GM18868 (cell line): ENCODE measurements around the gene C17orf113.
A peak's percentile ranks its signal among the peaks of the same experiment; 100 is the strongest.
"Not testable (repeated sequence)": the region's sequence is repeated elsewhere in the genome, so short reads cannot be mapped to it uniquely, and the experiment has no call there.

ENCODE experiments used
- ATAC-seq: cut with Tn5 transposase; IDR thresholded peaks from one replicate; pipeline ENCODE4 v1.9.1; 2021; ENCODE audit warnings: mild to moderate bottlenecking, moderate library complexity; ENCODE audit not compliant: unreplicated experiment

Gene C17orf113

DNA sequence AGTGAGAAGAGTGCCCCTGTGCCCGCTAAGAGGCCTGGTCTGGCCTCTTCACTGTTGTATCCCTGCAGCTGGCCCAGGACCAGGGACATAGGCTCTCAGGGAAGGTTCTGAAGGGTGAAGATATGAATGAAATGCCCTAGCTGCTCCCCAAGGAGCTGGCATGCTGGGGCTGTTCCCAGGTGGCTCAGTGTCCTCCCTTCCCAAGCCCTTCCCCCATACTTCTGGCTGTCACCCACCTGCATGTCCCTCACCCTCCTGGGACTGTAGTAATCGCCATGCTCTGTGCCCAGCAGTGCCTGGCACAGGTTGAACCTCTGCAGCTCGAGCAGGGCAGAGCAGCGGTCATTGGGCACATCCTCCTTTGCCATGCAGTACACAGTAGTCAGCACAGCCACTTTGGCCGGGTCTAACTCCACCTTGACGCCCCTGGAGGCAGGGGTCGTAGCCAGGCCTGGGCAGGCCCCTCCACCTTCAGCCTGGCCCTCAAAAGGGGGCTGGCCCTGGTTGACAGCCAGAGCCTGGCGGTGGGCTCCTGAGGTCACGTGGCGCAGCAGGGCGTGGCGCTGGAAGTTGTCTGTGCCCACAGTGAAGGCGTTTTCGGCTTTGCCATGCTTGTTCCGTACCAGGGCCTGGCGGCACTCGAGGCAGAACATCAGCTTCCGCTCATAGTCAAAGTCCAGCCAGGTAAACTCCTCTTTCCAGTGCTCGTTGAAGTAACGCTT, 7.6 kb downstream of the C17orf113 start:
- no peak for ATAC-seq

DNA sequence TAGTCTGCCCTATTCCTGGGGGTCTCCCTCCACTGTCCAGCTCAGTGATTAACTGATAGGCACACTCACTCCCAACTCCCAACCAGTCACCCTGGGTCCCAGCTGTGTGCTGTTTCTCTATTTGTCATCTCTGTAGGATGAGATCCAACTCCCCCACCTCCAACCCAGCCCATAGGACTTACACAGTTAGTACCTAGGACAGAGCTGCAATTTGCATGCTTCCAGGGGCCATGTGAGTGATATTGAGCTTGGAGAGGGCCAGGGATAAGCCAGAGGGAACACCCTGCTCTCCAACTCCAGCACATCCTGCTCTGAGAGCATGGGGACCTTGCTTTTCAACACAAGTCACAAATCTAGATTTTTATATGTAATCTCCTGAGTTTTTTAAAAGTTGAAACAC, 8.8 kb downstream of the C17orf113 start:
- no peak for ATAC-seq

DNA sequence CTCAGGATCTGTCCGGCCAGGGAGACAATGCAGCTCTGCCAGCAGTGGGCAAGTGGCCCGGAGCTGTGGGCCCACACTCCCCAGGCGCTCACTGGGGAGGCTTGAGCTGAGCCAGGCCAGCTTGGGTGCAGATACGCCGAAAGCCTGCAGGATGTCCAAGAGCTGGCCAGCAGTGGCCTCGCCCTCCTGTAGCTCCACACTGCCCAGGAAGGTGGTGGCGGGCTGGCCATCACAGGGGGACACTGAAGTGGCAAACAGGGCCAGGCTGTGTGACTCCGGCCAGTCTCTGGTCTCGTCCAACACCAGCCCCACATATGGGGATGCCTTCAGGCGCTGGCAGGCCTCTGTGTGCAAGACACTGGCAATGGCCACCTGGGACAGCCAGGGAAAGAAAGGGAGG, 9.6 kb downstream of the C17orf113 start:
- no peak for ATAC-seq

DNA sequence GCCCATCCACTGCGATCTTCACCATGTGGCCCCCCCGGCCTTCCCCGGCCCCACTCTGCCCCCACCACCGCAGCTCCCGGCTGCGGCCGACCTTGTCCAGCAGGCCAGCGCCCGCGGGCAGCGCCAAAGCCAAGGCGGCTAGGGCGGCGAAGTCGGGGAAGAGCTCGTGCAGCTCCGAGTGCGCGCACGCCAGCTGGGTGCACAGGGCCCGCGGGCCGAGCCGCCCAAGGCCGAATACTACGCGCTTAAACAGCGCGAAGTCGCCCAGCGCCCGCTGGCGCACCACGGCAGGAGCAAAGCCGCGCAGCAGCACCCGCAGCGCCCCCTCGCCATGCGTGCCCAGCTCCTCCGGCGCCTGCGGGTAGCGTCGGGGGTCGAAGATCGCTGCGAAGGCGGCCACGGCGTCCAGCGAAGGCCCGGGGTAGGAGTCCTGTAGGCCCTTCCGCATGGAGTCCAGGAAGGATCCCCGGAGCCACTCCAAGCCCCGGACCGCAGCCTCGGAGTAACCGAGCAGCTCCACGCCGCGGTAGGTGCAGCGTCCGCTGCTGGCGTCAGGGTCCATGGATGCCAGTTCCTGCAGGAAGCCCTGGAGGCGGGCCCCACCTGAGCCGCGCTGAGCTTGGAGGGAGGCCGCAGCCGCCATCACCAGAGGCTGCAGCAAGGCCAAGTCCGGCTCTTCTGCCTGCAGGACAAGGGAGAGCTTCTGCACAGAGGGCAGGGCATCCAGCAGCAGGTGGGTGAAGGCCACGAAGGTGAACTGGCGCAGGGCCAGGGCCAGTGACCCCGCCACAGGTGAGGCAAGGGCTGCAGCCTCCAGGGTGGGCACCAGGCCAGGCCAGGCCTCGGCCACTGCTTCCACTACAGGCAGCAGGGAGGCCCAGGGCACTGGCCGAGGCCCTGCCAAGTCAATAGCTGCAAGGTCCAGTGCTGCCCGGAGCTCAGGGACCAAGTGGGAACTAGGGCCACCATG, 10.3 kb downstream of the C17orf113 start:
- no peak for ATAC-seq

DNA sequence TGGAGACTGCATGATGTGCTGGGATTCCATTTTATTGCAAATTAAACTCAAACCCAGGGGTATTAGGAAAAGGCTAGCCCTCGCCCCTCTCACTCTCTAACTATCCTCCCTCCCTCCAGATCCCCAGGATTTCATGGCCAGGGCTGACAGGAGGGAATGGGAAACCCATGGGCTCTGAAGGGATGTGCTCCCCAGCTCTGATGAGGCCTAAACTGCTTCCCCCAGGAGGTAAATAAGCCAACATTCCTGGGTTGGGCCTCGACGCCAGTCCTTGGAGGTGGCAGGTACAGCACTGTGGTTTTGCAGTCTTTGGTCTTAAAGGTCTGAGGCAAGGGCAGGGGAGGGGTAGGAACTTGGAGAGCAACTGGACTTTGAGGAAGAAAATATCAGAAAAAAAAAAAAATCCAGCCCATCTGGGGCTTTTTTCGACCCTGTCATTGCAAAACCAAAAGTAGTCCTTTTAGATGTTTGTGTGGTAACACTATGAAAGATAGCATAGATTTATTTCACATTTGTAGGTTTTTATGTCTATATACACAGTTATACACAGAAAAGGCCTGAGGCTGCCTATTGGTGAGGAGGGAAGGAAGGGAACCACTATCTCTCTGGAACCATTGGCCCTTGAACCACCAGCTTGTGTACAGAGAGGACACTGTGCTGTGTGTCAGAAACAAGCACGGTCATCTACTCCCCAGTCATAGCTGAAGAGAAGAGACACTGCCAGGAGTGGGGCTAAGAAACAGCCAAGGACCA, 12.0 kb downstream of the C17orf113 start:
- ATAC-seq, result no peak

DNA sequence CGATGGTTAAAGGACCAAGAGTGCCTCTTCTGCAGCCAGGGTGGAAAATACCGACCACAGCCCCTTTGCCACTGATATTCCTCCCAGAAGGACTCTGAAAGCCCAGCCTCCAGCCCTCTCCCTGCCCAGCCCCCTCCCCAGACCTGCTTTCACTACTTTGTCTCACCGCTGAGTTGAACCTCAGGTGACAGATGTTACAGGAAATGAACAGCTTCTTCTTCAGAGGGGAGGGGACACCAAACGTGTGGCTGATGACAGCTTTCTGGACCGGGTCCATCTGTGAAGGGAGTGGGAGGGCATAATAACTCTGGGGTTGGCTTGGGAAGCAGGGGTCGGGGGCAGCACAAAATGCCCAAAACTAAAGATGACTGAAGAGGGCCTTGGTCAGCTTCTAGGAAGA, 16.3 kb downstream of the C17orf113 start:
- no peak for ATAC-seq

DNA sequence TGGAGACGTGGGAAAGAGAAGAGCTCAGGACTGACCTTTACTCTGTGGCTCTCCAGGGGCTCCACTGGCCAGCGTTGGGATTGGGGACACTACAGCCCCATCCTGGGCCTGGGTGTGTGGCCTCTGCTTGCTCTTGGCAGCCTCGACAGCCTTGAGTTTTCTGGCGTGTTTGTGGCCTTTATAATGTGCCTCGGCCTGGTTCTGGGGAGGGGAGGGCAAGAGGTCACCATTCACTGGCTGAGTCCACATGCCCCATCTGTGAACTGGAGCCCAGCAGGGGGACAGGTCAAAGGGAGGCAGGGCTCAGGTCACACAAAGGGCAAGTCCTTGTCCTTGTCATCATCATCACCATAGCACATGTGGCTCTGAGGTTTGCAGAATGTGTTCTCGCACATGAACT, 18.8 kb downstream of the C17orf113 start:
- no peak for ATAC-seq

DNA sequence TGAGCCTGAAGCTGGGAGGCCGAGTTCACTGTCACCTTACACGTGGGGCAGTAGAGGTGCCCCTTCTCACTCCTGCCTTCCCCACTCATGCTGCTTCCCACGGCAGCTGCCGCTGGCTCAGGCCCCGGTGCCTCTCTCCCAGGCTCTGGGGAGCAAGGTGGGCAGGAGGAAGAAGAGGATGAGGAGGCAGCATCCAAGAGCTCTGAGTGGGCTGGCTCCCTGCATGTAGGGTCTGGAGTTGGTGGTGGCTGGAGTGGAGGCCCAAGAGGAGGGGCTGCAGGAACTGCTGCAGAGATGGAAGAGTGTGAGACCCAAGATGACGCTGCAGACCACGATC, 21.6 kb downstream of the C17orf113 start:
- no peak for ATAC-seq

DNA sequence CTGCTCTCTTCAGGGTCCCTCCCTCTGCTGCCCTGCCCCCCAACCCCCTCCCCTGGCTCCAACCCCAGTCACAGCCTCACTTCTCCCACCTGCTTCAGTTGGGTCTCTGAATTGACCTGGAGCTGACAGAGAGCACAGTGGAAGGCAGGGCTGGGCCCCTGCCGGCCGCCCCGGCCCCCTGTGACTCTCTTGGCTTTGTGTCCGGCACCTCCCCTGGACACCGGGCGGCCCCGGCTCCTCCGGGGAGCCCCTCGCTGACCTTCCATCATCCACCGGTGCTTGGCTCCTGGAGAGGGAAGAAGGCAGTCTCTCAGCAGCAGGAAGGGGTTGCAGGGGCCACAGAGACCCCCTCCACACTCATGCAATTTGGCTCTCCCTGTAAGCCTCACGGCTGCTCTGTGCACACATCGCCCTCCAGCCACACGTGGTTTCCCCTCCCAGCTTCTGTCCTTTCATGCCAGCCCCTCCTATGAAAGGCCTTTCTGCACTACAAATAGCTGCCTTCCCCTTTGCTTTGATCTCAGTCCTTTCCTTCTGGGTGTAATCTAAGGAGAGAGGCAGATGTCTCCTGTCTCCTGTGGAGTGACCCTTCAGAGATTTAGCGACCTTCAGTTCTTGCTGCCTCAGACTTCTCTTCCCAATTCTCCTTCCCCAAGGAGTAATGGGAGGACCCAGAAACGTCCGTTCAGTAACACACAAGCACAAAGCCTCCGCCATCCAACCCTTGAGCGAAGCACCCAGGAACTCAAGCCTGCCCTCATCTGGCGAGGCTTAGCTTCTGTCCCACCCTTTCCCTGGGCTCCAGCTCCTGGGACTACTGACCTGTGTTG, 22.2 kb downstream of the C17orf113 start:
- no peak for ATAC-seq

DNA sequence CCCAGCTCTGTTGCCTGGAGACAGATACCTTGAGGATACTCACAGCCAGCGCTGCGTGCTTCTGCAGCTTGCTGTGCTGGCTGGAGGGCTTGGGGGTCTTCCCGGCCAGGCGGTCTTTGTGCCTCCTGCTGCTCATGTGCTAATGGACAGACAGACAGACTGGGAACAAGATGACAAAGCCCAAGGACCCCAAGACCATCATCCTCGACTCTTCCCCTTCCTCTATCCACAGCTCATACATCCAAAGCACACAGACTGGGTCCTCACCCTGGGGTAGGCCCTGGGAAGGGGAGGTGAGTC, 22.9 kb downstream of the C17orf113 start:
- ATAC-seq, result no peak

DNA sequence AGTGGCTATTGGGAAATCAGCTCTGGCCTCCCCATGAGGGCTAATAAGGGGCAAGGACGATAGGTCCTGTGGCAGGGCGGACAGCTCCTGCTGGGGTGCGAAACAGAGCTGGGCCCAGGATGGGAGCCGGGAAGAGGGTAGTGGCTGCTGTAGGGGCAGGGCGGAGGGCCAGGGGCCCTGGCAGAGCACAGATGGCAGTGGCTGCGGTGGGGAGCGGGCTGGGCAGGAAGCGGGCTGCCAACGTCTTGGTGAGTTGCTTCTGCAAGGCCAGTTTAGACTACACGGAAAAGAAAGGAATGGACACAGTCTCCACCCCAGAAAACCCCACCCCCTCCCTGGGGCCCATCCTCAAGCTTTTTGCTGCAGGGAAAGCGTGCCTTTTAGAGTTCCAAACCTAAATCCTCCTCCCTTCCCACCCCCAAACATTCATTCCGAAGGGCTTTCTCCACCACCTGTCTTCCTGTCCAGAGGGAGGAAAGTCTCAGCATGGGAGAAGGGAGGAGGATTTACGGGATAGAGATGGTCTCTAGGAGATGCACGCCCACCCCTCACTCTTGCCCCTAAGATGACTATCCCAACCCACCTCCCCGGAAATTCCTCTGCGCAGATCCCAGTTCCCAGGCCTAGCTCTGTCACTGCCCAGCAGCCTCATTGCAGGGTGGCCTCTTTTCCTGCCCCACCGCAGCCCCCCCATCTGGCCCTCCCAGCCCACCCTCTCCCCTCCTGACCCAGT, 23.4 kb downstream of the C17orf113 start:
- no peak for ATAC-seq

DNA sequence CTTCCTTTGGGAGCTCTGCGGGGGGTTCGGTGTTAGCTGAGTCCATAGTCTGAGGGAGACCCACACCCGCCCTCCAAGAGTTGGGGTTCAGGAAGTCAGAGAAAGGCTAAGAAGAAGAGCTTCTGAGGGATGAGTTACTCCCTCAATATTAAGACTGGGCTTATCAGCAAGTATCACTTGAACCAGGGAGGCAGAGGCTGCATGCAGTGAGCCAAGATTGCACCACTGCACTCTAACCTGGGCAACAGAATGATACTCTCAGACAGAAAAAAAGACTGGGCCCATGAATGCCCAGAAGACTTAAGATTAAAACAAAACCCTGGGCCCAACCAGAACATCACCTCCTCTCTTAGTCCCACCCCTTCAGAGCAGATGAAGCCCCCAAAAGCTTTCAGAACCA, 24.5 kb downstream of the C17orf113 start:
- ATAC-seq, result no peak

DNA sequence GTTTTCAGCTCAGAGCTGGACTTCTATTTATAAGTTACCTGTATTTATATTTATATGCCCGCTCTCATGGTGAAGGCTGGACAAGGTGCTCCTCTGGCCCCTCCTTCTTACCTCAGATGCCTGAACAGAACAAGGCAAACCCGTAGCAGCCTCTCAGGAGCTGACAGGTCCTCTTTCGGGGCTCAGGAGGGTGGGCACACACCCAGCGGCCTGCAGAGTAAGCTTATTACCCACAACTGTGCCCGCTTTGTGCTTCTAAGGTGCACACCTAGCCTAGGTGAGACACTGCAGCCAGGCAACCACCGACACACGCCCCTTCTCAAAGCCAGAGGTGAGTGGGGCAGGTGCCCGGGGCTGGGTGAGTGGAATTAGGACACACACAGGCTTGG, 25.2 kb downstream of the C17orf113 start:
- ATAC-seq, result peak; percentile 10

DNA sequence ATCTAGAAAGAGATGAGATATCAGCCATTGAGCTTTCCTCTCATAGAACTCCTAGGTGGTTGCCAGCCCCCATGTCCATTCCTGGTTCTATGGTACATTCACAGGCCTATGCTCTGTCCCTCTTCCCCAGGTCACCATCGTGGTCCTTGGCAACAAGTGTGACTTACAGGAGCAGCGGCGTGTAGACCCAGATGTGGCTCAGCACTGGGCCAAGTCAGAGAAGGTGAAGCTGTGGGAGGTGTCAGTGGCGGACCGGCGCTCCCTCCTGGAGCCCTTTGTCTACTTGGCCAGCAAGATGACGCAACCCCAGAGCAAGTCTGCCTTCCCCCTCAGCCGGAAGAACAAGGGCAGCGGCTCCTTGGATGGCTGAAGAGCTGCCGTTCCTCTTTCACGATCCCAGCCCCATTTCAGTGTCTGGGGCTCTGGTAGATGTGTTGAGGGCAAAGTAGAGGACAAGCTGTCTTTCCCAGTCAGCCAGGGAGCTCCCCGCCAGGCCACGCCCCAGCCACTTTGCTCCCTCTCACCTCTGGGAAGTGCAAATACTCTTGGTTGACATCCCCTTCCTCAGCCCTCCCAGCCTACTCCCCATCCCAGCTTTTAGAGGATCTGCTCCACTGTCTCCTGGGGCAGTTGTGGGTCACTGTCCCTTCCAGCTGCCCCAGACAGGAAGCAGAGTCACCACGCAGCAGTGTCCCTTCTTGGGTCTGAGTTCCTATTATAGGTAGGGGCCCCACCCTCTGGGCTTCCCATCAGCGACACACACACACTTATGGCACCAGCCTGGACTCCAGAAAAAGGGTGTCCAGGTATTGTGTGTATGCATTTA, 26.7 kb downstream of the C17orf113 start:
- ATAC-seq, result no peak

DNA sequence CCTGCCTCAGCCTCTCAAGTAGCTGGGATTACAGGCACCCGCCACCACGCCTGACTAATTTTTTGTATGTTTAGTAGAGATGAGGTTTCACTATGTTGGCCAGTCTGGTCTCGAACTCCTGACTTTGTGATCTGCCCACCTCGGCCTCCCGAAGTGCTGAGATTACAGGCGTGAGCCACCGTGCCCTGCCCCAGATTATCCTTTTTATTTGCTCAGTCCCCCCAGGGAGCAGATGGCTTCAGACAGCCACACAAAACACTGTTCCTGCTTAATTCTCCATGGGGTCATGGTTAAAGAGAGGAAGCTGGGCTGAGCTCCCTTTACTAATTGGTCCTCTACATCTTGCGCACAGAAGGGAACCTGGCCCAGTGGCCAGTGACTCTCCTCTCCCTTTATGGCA, 29.6 kb downstream of the C17orf113 start:
- not testable (repeated sequence) for ATAC-seq

DNA sequence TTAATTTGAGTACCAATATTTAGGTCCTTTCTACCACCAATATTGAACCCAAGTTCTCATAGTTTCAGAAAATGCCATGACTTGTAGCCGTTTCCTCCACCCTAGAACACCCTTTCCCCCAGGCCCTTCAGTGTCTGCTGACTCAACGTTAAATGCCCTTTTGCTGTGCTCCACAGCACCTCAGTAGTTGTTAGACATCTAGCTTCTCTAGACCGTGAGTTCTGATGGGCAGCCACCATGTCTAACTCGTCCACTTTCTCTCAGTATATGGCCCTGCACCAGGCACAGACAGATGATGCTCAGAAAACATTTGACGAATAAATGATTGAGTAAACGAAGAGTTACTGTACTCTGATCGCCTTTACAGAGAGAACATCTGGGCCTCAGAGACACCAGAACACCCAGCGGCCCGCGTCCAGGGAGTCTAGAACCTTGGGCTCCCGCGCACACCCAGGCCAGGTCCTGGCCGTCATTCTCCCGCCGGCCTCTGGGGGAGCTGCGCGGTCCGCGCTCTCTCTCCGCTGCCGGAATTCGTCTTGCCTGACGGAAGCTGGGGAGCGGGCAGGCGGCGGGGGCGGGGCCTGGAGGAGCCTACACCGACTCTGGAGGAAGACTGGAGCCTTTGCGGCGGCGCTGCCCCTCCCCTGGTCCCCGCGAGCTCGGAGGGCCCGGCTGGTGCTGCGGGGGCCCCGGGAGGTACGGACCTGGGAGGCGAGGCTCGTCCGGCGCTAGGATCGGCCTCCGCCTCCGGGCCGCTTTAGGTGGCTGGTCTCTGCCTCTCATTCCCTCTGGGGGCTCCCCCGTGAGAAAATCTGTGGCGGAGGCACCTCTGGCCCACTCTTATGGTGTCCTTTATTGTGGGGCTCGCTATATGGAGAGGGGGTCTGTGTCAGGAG, 30.6 kb downstream of the C17orf113 start, which contains the start of gene NKIRAS2:
TSS of gene NKIRAS2 (plus strand) at position 582 of the 896 bp plus-strand sequence. CDS start 1,488 bp downstream, outside the sequence.
- peak; percentile 58 for ATAC-seq

DNA sequence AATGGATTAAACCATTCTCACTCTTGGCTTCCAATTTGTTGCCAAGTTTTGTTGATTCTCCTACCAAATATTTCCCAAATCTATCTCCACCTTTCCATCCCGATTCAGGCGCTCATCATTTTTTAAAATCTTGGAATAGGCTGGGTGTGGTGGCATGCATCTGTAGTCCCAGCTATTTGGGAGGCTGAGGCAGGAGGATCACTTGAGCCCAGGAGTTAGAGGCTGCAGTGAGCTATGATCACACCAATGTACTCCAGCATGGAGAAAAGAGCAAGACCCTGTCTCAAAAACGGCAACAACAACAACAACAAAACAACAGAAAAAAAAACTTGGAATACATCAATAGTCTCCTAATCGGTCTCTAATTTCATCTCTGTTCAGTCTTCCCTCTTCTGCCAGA, 31.4 kb downstream of the C17orf113 start:
- no peak for ATAC-seq

DNA sequence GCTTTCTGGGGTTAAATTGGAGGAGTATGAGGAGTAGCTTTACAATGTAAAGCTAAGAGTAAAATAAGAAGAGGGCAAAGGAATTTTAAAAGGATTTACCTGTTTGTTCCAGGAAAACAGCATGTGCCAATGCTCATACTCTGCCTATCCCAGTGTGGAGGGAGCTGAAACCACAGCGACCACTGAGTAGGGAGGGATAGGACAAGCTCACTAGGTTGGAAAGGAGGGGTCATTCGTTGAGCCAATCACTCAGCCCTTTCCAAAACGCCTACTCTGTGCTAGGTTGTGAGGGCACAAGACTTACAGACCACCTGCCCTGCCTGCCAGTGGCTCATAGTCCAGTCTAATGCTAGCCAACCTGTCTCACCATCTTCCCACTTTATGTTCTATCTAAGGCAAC, 32.1 kb downstream of the C17orf113 start:
- ATAC-seq, result no peak
